ENCODE measurements around the gene IL1B.

IL1B gene

DNA sequence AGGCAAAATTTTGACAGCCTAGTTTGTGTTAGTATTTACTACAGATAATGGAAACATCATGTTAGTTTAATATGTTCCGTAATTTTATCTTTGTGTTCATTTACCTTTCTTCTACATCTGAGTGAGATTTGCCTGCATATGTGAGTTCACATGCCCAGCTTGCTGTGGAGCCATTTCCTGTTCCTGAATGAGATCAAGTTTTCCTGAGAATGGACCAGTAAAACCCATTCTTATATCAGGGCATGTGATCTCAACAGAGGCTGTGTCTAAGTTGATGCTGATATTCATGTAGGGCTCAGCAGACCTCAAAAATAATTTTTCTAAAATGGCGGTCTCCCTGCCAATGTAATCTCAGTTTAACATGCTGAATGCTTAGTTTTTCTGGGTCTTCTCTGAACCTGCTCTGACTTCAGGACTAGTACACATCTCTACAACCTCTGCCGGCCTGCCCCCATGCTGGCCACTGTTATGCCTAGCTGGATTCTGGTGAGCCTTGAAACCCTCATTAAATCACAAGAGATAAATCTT, 53.3 kb downstream of the IL1B start:
- no peak overlapping the region for H3K4me3 ChIP-seq (ENCODE audit: low read depth, low read length)
- TF ChIP-seq MYC (IDR thresholded peaks at IDR 0.05; ENCODE audit: low read depth, low read length), result no peak
- TF ChIP-seq, protein P1, sequence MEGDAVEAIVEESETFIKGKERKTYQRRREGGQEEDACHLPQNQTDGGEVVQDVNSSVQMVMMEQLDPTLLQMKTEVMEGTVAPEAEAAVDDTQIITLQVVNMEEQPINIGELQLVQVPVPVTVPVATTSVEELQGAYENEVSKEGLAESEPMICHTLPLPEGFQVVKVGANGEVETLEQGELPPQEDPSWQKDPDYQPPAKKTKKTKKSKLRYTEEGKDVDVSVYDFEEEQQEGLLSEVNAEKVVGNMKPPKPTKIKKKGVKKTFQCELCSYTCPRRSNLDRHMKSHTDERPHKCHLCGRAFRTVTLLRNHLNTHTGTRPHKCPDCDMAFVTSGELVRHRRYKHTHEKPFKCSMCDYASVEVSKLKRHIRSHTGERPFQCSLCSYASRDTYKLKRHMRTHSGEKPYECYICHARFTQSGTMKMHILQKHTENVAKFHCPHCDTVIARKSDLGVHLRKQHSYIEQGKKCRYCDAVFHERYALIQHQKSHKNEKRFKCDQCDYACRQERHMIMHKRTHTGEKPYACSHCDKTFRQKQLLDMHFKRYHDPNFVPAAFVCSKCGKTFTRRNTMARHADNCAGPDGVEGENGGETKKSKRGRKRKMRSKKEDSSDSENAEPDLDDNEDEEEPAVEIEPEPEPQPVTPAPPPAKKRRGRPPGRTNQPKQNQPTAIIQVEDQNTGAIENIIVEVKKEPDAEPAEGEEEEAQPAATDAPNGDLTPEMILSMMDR (IDR thresholded peaks at IDR 0.05; ENCODE audit: low read depth, low read length), result no peak
- TF ChIP-seq, protein P2, sequence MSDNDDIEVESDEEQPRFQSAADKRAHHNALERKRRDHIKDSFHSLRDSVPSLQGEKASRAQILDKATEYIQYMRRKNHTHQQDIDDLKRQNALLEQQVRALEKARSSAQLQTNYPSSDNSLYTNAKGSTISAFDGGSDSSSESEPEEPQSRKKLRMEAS (IDR thresholded peaks at IDR 0.05; ENCODE audit: low read depth, low read length), result no peak
- TF ChIP-seq POLR2A (IDR thresholded peaks at IDR 0.05; ENCODE audit: extremely low read depth, insufficient read length), result no peak
- no peak for DNase-seq (ENCODE audit: low read depth)

DNA sequence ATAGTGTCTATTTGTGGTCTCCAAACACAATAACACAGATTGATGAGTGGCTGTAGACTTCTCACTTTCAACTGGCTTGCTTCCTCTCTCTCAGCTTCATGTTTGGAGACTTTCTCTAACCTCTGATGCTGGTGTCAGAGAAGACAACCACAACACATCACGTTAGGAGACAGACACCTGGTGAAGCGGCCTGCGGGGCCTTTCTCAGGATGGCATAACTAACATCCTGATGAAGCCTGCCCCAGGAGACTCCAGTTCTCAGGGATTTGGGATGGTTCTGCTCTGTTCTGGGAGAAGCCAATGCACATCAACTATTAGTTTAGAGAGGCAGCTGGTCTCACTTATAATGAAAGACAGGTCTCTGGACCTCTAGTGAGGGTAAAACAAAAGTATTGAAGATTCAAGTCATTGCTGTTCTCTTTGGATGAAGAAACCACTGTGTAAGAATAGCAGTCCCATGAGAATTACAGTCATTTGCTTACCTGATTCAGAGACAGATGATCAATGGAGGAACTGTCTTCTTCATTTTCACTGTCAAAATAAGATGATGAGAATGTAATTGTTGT, 54.3 kb downstream of the IL1B start:
- no peak for DNase-seq (ENCODE audit: low read depth)
- TF ChIP-seq, protein P2 (IDR thresholded peaks at IDR 0.05; ENCODE audit: low read depth, low read length), result no peak
- TF ChIP-seq, protein P1 (IDR thresholded peaks at IDR 0.05; ENCODE audit: low read depth, low read length), result no peak
- TF ChIP-seq MYC (IDR thresholded peaks at IDR 0.05; ENCODE audit: low read depth, low read length), result no peak
- no peak for TF ChIP-seq POLR2A (IDR thresholded peaks at IDR 0.05; ENCODE audit: extremely low read depth, insufficient read length)
- H3K4me3 ChIP-seq (ENCODE audit: low read depth, low read length), result no peak overlapping the region

Measured in NB4 (cell line).